HG03025 (cell line): ENCODE data around the gene NXPE1.

ENCODE experiments used
- ATAC-seq: cut with Tn5 transposase; IDR thresholded peaks from one replicate; pipeline ENCODE4 v1.9.1; 2021; ENCODE audit warnings: mild to moderate bottlenecking, moderate library complexity; ENCODE audit not compliant: unreplicated experiment, low FRiP score

Gene NXPE1

GRCh38 chr11:114563077-114563476, 3.4 kb upstream of the NXPE1 start:
- no peak for ATAC-seq

- no peak for ATAC-seq
Observed at GRCh38 chr11:114562166-114562916, 2.7 kb upstream of the NXPE1 start.

GRCh38 chr11:114556135-114556534, 3.5 kb downstream of the NXPE1 start:
- no peak for ATAC-seq

DNA sequence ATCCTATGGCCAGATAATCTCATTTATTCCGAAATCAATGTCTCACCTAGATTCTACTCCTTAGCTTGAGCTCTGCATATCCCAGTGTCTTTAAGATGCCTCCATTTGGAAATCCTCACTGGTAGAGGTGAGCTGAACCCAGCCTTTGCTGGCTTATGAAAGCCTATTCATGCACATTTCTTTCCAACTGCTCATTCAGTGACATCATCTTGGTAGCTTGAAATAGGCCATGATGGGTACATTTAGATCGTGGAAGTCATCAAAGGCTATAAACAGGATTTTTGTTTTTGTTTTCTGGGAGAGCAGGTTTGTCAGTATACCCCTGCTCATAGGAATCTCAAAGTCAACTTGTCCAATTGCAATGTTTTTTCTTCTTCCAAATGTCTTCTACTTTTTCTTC, 6.0 kb downstream of the NXPE1 start:
- no peak for ATAC-seq

GRCh38 chr11:114551060-114551459, 8.6 kb downstream of the NXPE1 start:
- no peak for ATAC-seq

GRCh38 chr11:114525682-114526081, 34.0 kb downstream of the NXPE1 start:
- ATAC-seq, result no peak

DNA sequence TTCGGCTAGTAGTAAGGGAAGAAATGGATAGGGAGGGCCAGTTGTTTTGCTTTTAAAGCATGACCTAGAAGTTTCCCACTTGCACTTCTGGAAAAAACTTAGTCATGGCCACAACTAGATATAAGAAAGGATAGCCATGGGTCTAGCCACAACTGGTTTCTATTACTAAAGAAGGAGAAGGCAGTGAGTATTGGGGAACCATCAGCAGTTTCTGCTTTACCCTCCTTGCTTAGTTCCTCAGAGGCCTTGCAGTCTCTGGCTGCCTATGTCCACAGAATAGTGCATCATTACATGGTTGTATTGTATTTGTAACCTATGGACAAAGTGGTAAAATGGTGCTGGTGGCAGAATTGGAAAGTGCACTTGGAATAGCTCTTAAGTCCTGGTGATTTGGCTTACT, 35.6 kb downstream of the NXPE1 start:
- ATAC-seq, result no peak

DNA sequence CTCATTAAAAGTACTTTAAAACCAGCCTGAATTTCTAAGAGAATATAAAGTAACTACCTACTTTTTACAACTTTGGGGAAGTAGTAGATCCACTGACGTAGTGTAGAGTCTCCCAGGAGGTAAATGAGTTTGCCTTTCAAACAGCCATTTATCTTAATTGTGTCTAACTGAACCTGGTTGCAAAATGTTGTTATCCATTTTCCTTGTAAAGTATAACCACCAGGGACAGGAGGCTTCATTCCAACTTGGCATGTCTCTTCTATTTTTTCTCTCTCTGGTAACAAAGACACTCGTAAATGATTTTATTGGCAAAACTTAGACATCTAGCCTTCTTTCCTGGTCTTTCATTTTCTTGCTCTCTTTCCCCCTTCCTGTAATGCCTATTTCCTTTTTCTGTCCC, 36.9 kb downstream of the NXPE1 start:
- no peak for ATAC-seq

DNA sequence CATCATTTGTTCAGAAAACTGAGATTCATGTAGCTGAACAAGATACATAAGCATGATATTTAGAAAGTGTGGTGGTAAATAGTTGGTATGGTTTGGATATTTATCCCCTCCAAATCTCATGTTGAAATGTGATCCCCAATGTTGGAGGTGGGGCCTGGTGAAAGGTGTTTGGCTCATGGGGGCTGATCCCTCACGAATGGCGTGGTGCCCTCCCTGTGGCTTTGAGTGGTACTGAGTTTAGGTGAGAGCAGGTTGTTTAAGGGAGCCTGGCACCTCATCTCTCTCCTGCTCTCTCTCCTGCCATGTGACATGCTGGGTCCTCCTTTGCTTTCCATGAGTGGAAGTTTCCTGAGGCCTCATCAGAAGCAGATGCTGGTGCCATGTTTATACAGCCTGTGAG, 48.1 kb downstream of the NXPE1 start:
- ATAC-seq, result no peak

DNA sequence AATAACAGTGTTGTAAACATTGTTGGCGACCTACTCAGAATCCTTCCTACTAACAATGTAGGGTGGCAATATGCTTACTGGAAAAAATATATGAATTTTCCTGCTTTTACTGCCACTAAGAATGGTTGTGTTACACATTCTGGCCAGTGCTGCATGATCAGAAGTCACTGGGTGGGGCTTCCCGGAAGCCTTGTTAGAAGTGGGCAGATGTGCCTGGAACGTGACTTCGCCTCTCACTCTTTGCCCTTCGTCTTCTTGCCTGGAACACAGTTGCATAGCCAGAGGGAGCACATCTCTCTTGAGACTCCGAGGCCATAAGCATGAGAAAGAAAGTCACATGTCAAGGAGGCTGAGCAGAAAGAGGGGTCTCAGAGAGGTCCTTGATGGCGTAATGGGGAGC, 48.6 kb downstream of the NXPE1 start:
- ATAC-seq, result no peak

DNA sequence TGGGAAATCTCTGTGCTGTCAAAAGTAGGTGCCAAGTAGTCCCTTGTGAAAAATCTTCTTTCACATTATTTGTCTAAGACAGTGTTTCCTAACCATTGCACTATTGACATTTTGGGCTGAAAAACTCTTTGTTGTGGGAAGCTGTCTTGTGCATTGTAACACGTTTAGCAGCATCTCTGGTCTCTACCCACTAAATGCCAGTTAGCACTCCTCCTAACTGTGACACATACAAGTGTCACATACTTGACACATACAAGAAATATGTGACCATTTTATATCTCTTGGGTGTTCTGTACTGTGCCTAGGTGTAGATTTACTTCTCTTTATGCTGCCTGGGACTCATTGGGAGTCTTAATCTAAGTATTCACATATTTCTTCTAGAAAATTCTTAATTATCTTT, 57.8 kb downstream of the NXPE1 start:
- ATAC-seq, result no peak

GRCh38 chr11:114499756-114500155, 59.9 kb downstream of the NXPE1 start:
- ATAC-seq, result no peak

- ATAC-seq, result no peak
Observed at GRCh38 chr11:114496915-114497314, 62.8 kb downstream of the NXPE1 start.

DNA sequence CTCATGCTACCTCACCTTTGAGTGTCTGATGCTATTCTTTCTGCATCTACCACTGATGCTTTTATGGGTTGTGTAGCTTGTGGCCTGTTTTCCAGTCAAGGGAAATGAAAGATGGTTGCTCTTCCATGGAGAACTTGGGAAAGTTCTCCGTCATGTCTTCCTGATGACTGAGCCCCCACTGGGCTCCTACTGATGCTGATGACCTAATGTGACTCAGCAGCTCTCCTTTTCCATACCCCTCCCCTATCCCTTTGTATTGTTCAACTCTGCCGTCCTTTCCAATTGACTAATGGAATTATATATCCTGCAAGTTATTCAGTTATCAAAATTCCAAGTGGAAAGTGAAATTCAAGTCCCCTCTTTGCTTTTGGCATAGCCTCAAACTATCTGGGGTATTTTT, 75.8 kb downstream of the NXPE1 start:
- ATAC-seq, result no peak

DNA sequence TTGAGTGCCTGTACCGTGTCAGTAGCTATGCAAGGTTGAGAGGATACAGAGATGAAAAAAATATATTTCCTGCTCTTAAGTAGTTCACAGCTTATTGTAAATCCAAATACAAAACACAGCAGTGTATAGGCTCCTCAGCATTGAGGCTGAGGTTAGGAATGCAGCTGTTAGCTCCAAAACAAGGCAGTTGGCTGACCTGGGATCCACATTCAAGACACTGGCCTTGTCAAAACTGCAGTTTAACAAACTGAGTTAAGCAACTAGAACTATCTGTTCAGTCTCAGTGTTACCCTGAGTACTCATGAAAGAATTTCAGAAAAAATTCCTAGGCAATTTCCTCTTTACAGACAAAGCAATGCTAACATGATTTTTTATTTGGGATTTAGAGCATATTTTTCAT, 77.6 kb downstream of the NXPE1 start:
- ATAC-seq, result no peak

- no peak for ATAC-seq
Observed at GRCh38 chr11:114479331-114479730, 80.3 kb downstream of the NXPE1 start.

GRCh38 chr11:114478768-114479167, 80.9 kb downstream of the NXPE1 start:
- ATAC-seq, result no peak

- no peak for ATAC-seq
Observed at GRCh38 chr11:114478001-114478410, 81.7 kb downstream of the NXPE1 start.

- no peak for ATAC-seq
Observed at GRCh38 chr11:114472661-114473060, 87.0 kb downstream of the NXPE1 start.
